ENCODE measurements around the gene IRF5. TPM values are rescaled to one million over a fixed set of nuclear protein-coding genes. Genes with fewer than 3 reads are reported as not detected.
"Not testable (repeated sequence)": the region's sequence is repeated elsewhere in the genome, so short reads cannot be mapped to it uniquely, and the experiment has no call there.

IRF5 gene
- total RNA-seq, 2 donors from 2014 or later = 6.6 to 8.5 TPM

DNA sequence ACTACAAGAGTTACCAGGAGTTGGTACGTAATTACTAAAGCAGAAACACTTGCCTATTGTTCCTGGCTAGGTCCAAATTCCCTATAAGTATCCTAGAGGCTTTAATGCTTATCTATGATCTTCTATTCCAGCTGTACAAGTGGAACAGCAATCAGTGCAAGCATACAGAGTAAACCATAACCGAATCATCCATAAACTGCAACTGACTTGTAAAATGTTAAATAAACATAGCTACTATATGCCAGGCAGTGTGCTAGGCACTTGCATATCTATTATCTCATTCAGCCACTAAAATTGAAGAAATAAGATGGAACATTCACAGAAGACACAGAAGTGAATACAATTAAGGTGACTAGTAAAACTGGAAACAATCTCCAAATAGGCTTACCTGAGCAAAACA, 55.7 kb downstream of the IRF5 start:
- ATAC-seq (peak; percentile 50), DNase-seq (no peak)
- intact Hi-C loops (cut with DNase I, micrococcal nuclease) = no loop called here

DNA sequence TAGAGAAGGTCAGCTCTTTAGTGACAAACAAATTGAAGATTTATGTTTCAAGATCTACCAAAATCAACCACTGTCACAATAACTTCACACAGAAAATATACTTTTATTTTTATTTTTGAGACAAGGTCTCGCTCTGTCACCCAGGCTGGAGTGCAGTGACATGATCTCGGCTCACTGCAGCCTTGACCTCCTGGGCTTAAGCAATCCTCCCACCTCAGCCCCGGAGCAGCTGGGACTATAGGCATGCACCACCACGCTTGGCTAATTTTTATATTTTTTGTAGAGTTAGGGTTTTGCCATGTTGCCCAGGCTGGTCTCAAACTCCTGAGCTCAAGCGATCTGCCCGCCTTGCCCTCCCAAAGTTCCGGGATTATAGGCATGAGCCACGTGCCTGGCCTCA, 56.8 kb downstream of the IRF5 start:
- DNase-seq; ATAC-seq; intact Hi-C loops (cut with DNase I, micrococcal nuclease): not testable (repeated sequence)

DNA sequence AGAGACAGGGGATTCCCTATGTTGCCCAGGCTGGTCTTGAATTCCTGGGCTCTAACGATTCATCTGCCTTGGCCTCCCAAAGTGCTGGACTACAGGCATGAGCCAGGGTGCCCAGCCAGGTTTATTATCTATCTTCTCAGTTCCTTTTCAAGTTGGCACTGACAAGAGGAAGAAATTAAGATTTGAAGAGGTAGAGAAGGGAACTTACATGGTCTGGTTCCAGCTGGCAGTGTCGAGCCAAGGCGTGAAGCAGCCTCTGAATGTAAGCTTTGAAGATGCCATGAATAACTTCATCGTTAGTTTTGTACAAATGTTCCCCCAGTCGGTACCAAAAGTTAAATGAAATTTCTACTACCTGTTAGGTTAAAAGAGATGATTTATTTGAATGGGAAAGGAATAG, 59.5 kb downstream of the IRF5 start:
- ATAC-seq (no peak), DNase-seq (no peak)
- intact Hi-C loops (cut with DNase I, micrococcal nuclease) = no loop called here

Other genes starting within 250 kb of the IRF5 start
- 10 to 100 TPM; 36.3 to 42.6 TPM for gene CALU, start 198.6 kb upstream of the IRF5 start, total RNA-seq
- gene OPN1SW, start 162.1 kb upstream of the IRF5 start, total RNA-seq = not detected
- gene CCDC136, start 146.0 kb upstream of the IRF5 start, total RNA-seq = 1 to 10 TPM; 1.5 to 5.6 TPM
- 10 to 100 TPM in 1 of 2 donors, 1 to 10 TPM in 1; 2.4 to 41.4 TPM for gene FLNC, start 107.5 kb upstream of the IRF5 start, total RNA-seq
- 10 to 100 TPM; 65.8 to 78.5 TPM for gene ATP6V1F, start 75.1 kb upstream of the IRF5 start, total RNA-seq
- gene KCP, start 27.2 kb upstream of the IRF5 start, total RNA-seq = 1 to 10 TPM in 1 of 2 donors, under 1 TPM in 1; 0.81 to 1.6 TPM
- gene TNPO3, start 117.2 kb downstream of the IRF5 start, total RNA-seq = 10 to 100 TPM; 35.2 to 36.4 TPM
- 1 to 10 TPM; 4.8 to 7.5 TPM for gene TSPAN33, start 206.8 kb downstream of the IRF5 start, total RNA-seq